Measurements from ENCODE around the gene BTRC.
"Not testable (repeated sequence)": the region's sequence is repeated elsewhere in the genome, so short reads cannot be mapped to it uniquely, and the experiment has no call there.

The BTRC gene

GRCh38 chr10:101389532-101389931 is 35.6 kb downstream of the BTRC start:
- not testable (repeated sequence) for H3K18ac ChIP-seq (ENCODE audit: low read length); H2AFZ ChIP-seq (ENCODE audit: insufficient read depth, low read length, poor library complexity); H3K23ac ChIP-seq (ENCODE audit: low read length); H3K79me1 ChIP-seq (ENCODE audit: low read length); H3K4ac ChIP-seq (ENCODE audit: low read depth, low read length); H3K14ac ChIP-seq (ENCODE audit: low read length); H4K8ac ChIP-seq (ENCODE audit: low read depth, low read length); H3K9ac ChIP-seq (ENCODE audit: low read length); H3K27ac ChIP-seq (ENCODE audit: low read depth, low read length); H3K27me3 ChIP-seq (ENCODE audit: insufficient read depth, low read length); H3K4me2 ChIP-seq (ENCODE audit: low read length); H4K12ac ChIP-seq (ENCODE audit: low read depth, low read length); H3K36me3 ChIP-seq (ENCODE audit: control insufficient read depth in 1 of 2, insufficient read depth in 2 of 2, low read length in 2 of 2); H2BK120ac ChIP-seq (ENCODE audit: insufficient read depth, low read length, poor library complexity); DNase-seq; H2AK5ac ChIP-seq (ENCODE audit: low read length); H3K4me3 ChIP-seq (ENCODE audit: low read depth, low read length); H3K4me1 ChIP-seq (ENCODE audit: control insufficient read depth in 1 of 2, insufficient read depth in 2 of 2, low read length in 2 of 2); H3K9me3 ChIP-seq (ENCODE audit: insufficient read depth, low read depth, low read length); H2BK12ac ChIP-seq (ENCODE audit: low read length); H2BK5ac ChIP-seq (ENCODE audit: low read depth, low read length, poor library complexity); H3K79me2 ChIP-seq (ENCODE audit: control insufficient read depth, insufficient read depth, low read length, poor library complexity); H4K91ac ChIP-seq (ENCODE audit: low read depth, low read length)
- no CpG with 5 or more reads among the region's 2 CpGs for WGBS (ENCODE audit: extremely low coverage, insufficient coverage, insufficient read length)

GRCh38 chr10:101389986-101390531 is 36.1 kb downstream of the BTRC start:
- Histone ChIP-seq H4K91ac (ENCODE audit: low read depth, low read length) (no peak overlapping the region), H3K4me2 (ENCODE audit: low read length) (no peak overlapping the region), H3K27ac (ENCODE audit: low read depth, low read length) (no peak overlapping the region), H3K9me3 (ENCODE audit: insufficient read depth, low read depth, low read length) (no peaks in the 10 kb centered on the region), H4K12ac (ENCODE audit: low read depth, low read length) (no peak overlapping the region), H2AFZ (ENCODE audit: insufficient read depth, low read length, poor library complexity) (no peak overlapping the region), H3K27me3 (ENCODE audit: insufficient read depth, low read length) (no peaks in the 10 kb centered on the region), H2BK12ac (ENCODE audit: low read length) (no peak overlapping the region), H2BK120ac (ENCODE audit: insufficient read depth, low read length, poor library complexity) (no peak overlapping the region), H3K9ac (ENCODE audit: low read length) (no peak overlapping the region), H3K4me3 (ENCODE audit: low read depth, low read length) (no peak overlapping the region), H2AK5ac (ENCODE audit: low read length) (no peak overlapping the region), H4K8ac (ENCODE audit: low read depth, low read length) (no peak overlapping the region), H3K79me2 (ENCODE audit: control insufficient read depth, insufficient read depth, low read length, poor library complexity) (no peaks in the 10 kb centered on the region), H3K18ac (ENCODE audit: low read length) (no peak overlapping the region), H3K14ac (ENCODE audit: low read length) (no peak overlapping the region), H3K4me1 (ENCODE audit: control insufficient read depth in 1 of 2, insufficient read depth in 2 of 2, low read length in 2 of 2) (no peaks in the 10 kb centered on the region), H3K36me3 (ENCODE audit: control insufficient read depth in 1 of 2, insufficient read depth in 2 of 2, low read length in 2 of 2) (no peaks in the 10 kb centered on the region), H2BK5ac (ENCODE audit: low read depth, low read length, poor library complexity) (no peak overlapping the region), H3K23ac (ENCODE audit: low read length) (no peak overlapping the region), H3K79me1 (ENCODE audit: low read length) (no peaks in the 10 kb centered on the region), H3K4ac (ENCODE audit: low read depth, low read length) (no peak overlapping the region)
- no CpG with 5 or more reads among the region's 10 CpGs for WGBS (ENCODE audit: extremely low coverage, insufficient coverage, insufficient read length)
- DNase-seq, result no peak

GRCh38 chr10:101393378-101393777 is 39.4 kb downstream of the BTRC start:
- Histone ChIP-seq H3K79me1 (ENCODE audit: low read length) (no peaks in the 10 kb centered on the region), H2BK12ac (ENCODE audit: low read length) (no peak overlapping the region), H4K12ac (ENCODE audit: low read depth, low read length) (no peak overlapping the region), H3K79me2 (ENCODE audit: control insufficient read depth, insufficient read depth, low read length, poor library complexity) (no peaks in the 10 kb centered on the region), H3K27ac (ENCODE audit: low read depth, low read length) (no peak overlapping the region), H3K4me3 (ENCODE audit: low read depth, low read length) (no peak overlapping the region), H3K36me3 (ENCODE audit: control insufficient read depth in 1 of 2, insufficient read depth in 2 of 2, low read length in 2 of 2) (no peaks in the 10 kb centered on the region), H3K4me1 (ENCODE audit: control insufficient read depth in 1 of 2, insufficient read depth in 2 of 2, low read length in 2 of 2) (no peaks in the 10 kb centered on the region), H3K4me2 (ENCODE audit: low read length) (no peak overlapping the region), H2AK5ac (ENCODE audit: low read length) (no peak overlapping the region), H2AFZ (ENCODE audit: insufficient read depth, low read length, poor library complexity) (no peak overlapping the region), H2BK120ac (ENCODE audit: insufficient read depth, low read length, poor library complexity) (no peak overlapping the region), H3K4ac (ENCODE audit: low read depth, low read length) (no peak overlapping the region), H2BK5ac (ENCODE audit: low read depth, low read length, poor library complexity) (no peak overlapping the region), H4K91ac (ENCODE audit: low read depth, low read length) (no peak overlapping the region), H3K18ac (ENCODE audit: low read length) (no peak overlapping the region), H3K9me3 (ENCODE audit: insufficient read depth, low read depth, low read length) (no peaks in the 10 kb centered on the region), H3K14ac (ENCODE audit: low read length) (no peak overlapping the region), H4K8ac (ENCODE audit: low read depth, low read length) (no peak overlapping the region), H3K9ac (ENCODE audit: low read length) (no peak overlapping the region), H3K23ac (ENCODE audit: low read length) (no peak overlapping the region), H3K27me3 (ENCODE audit: insufficient read depth, low read length) (no peaks in the 10 kb centered on the region)
- DNase-seq, result no peak
- no CpG with 5 or more reads among the region's 2 CpGs for WGBS (ENCODE audit: extremely low coverage, insufficient coverage, insufficient read length)

GRCh38 chr10:101394524-101395133 is 40.7 kb downstream of the BTRC start:
- H2BK12ac ChIP-seq (ENCODE audit: low read length), result no peak overlapping the region
- H3K36me3 ChIP-seq (ENCODE audit: control insufficient read depth in 1 of 2, insufficient read depth in 2 of 2, low read length in 2 of 2), result no peaks in the 10 kb centered on the region
- H3K4me3 ChIP-seq (ENCODE audit: low read depth, low read length), result no peak overlapping the region
- no peak overlapping the region for H3K4me2 ChIP-seq (ENCODE audit: low read length)
- no peak overlapping the region for H3K27ac ChIP-seq (ENCODE audit: low read depth, low read length)
- H2BK5ac ChIP-seq (ENCODE audit: low read depth, low read length, poor library complexity), result no peak overlapping the region
- no peak overlapping the region for H4K91ac ChIP-seq (ENCODE audit: low read depth, low read length)
- H4K8ac ChIP-seq (ENCODE audit: low read depth, low read length), result no peak overlapping the region
- H3K9me3 ChIP-seq (ENCODE audit: insufficient read depth, low read depth, low read length), result no peaks in the 10 kb centered on the region
- H3K14ac ChIP-seq (ENCODE audit: low read length), result no peak overlapping the region
- H4K12ac ChIP-seq (ENCODE audit: low read depth, low read length), result no peak overlapping the region
- no CpG with 5 or more reads among the region's 5 CpGs for WGBS (ENCODE audit: extremely low coverage, insufficient coverage, insufficient read length)
- H3K79me1 ChIP-seq (ENCODE audit: low read length), result no peaks in the 10 kb centered on the region
- H3K23ac ChIP-seq (ENCODE audit: low read length), result no peak overlapping the region
- H3K9ac ChIP-seq (ENCODE audit: low read length), result no peak overlapping the region
- no peaks in the 10 kb centered on the region for H3K4me1 ChIP-seq (ENCODE audit: control insufficient read depth in 1 of 2, insufficient read depth in 2 of 2, low read length in 2 of 2)
- no peak overlapping the region for H3K18ac ChIP-seq (ENCODE audit: low read length)
- peak; percentile 54 to 89 for DNase-seq
- no peaks in the 10 kb centered on the region for H3K79me2 ChIP-seq (ENCODE audit: control insufficient read depth, insufficient read depth, low read length, poor library complexity)
- H3K27me3 ChIP-seq (ENCODE audit: insufficient read depth, low read length), result no peaks in the 10 kb centered on the region
- H2AFZ ChIP-seq (ENCODE audit: insufficient read depth, low read length, poor library complexity), result no peak overlapping the region
- H2AK5ac ChIP-seq (ENCODE audit: low read length), result no peak overlapping the region
- no peak overlapping the region for H3K4ac ChIP-seq (ENCODE audit: low read depth, low read length)
- H2BK120ac ChIP-seq (ENCODE audit: insufficient read depth, low read length, poor library complexity), result no peak overlapping the region

Measured in trophoblast cell (in vitro differentiated cells and primary cell).